ENCODE results near the gene ARHGAP45. TPM values are rescaled to one million over a fixed set of nuclear protein-coding genes. Genes with fewer than 3 reads are reported as not detected.
A peak's percentile ranks its signal among the peaks of the same experiment; 100 is the strongest.

ARHGAP45 gene
- total and polyA plus RNA-seq, 7 experiments from 2014 or later: 305 to 1,030 (median 779) TPM

DNA sequence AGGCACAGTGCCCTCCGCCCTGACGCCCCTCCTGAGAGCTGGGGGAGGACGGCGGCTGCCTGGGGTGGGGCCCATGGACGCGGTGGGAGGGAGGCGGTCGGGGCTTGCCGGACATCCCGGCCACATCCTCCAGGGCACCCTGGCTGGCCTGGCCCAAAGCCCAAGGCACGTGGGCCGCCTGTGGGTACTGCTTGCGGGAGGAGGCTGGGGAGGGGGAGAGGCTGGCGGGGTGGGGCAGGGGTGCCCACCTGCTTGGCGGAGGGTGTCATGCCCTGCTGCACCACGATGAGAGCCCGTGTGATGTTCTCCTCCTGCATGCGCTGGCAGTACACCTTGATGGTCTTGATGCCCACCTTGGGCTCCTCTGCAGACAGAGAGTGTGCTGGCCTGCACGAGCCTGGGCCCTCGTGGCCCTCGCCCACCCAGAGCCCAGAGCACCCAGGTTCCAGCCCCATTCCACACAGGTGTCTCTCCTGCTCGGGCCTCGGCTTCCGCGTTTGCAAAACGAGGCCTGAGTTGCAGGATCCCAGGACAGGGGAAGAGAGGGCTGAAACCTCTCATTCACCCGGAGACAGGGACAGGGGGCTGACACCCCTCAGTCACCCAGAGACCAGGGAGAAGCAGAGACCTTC is 24.7 kb downstream of the ARHGAP45 start:
- no peak overlapping the region for H3K27ac ChIP-seq (ENCODE audit: low read depth, low read length)
- peaks cover 0 to 12% (median 4%) of the 10 kb centered on the region in 5 donors for H3K36me3 Mint-ChIP-seq
- H3K4me3 Mint-ChIP-seq: peak overlapping the region in 1 of 10 donors; percentile 51
- H3K9me3 Mint-ChIP-seq: peaks cover 0 to 6% (median 0%) of the 10 kb centered on the region in 11 donors
- no peak for ATAC-seq
- H3K36me3 ChIP-seq (ENCODE audit: control insufficient read depth in 2 of 3, insufficient read depth in 3 of 3, low read length in 3 of 3): peaks cover 0 to 53% (median under 1%) of the 10 kb centered on the region in 3 experiments
- POLR2A ChIA-PET: interaction anchor here (0.6 to 38.6 kb wide), 6 partner anchors 1 to 177 kb away, joined by 3 to 2022 read pairs (median 6); partner anchors contain the start of genes ARHGAP45, CIRBP, CNN2 and GPX4
- H3K4me1 Mint-ChIP-seq: peaks cover 15 to 61% (median 39%) of the 10 kb centered on the region in 7 donors
- peaks cover 39 to 45% of the 10 kb centered on the region in 2 donors for H3K4me1 ChIP-seq (ENCODE audit: control insufficient read depth in 2 of 2, insufficient read depth in 2 of 2, low read length in 2 of 2)
- no peak for DNase-seq
- CTCF ChIA-PET: interaction anchor here (0.6 kb wide), 1 partner anchor 102 kb away, joined by 6 read pairs; no protein-coding TSS in a partner anchor
- no peak overlapping the region for H3K4me3 ChIP-seq (ENCODE audit: low read length)
- no peaks in the 10 kb centered on the region for H3K9me3 ChIP-seq (ENCODE audit: control insufficient read depth in 2 of 3, low read length in 3 of 3)
- no peaks in the 10 kb centered on the region for H3K27me3 Mint-ChIP-seq
- no peaks in the 10 kb centered on the region for H3K27me3 ChIP-seq (ENCODE audit: control insufficient read depth in 2 of 2, insufficient read depth in 2 of 2, low read length in 2 of 2)
- H3K27ac Mint-ChIP-seq: no peak overlapping the region
- intact Hi-C loops (cut with micrococcal nuclease): no loop called here

DNA sequence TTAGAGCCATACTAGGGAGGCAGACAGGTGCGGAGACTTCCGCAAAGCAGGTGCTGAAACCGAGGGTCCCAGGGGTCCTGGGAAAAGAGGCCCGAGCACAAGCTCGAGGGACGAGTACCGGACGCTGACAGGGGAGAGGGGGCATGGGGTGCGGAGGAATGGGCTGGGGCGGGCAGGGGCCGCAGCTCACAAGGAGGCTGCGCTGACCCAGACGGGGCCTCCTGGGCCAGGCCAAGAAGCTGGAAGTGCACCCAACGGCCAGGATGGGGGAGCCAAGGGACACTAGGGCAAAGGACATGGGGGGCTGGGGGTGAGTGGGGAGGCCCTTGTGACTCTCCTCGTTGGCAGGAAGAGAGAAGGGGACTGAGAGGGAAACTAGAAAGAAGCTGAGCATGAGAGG is 26.4 kb downstream of the ARHGAP45 start:
- Mint-ChIP-seq H3K4me1 (peaks cover 4 to 52% (median 36%) of the 10 kb centered on the region in 7 donors), H3K9me3 (no peaks in the 10 kb centered on the region), H3K36me3 (peaks cover 0 to 5% (median 0%) of the 10 kb centered on the region in 5 donors), H3K4me3 (peak overlapping the region; percentile 80 to 97 (median 92)), H3K27me3 (no peaks in the 10 kb centered on the region), H3K27ac (peak overlapping the region in 6 of 9 donors; percentile 32 to 85 (median 66))
- intact Hi-C loops (cut with micrococcal nuclease): no loop called here
- Histone ChIP-seq H3K4me1 (ENCODE audit: control insufficient read depth in 2 of 2, insufficient read depth in 2 of 2, low read length in 2 of 2) (peaks cover 28 to 30% of the 10 kb centered on the region in 2 donors), H3K36me3 (ENCODE audit: control insufficient read depth in 2 of 3, insufficient read depth in 3 of 3, low read length in 3 of 3) (peaks cover 0 to 49% (median 0%) of the 10 kb centered on the region in 3 experiments), H3K27ac (ENCODE audit: low read depth, low read length) (no peak overlapping the region), H3K9me3 (ENCODE audit: control insufficient read depth in 2 of 3, low read length in 3 of 3) (no peaks in the 10 kb centered on the region), H3K27me3 (ENCODE audit: control insufficient read depth in 2 of 2, insufficient read depth in 2 of 2, low read length in 2 of 2) (no peaks in the 10 kb centered on the region), H3K4me3 (ENCODE audit: low read length) (no peak overlapping the region)
- CTCF ChIA-PET: no interaction called here
- ATAC-seq: no peak
- no peak for DNase-seq
- POLR2A ChIA-PET: interaction anchor here (0.9 to 38.6 kb wide), 4 partner anchors 9 to 65 kb away, joined by 3 to 2022 read pairs (median 8); partner anchors contain the start of genes ARHGAP45 and GPX4

DNA sequence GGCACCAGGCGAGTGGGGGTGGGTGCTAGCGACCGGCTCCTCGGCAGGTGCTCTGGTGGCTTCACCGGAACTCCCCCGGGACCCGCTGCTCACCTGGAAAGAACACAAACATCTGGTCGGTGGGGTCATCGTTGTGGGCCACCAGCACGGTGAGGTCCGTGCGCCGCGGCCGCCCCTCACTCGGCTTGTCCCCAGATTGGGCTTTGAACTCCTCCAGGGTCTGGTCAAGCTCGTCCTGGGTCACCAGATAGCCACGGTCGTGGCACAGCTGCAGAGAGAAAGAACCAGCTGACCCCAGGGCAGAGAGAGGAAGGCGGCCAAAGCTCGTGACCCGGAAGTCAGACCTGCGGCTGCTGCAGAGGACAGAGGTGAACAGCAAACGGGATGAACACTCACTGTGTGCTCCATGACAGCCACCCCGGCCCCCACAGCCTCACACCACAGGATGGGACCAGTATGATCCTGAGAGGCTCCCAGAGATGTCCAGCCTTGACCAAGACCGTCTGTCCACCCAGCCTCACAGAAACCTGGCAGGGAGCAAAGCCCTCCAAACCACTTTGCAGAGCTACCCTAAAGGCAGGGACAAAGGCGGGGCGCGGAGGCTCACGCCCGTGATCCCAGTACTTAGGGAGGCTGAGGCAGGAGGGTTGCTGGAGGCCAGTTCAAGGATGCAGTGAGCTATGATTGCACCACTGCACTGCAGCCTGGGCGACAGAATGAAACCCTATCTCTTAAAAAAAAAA is 27.0 kb downstream of the ARHGAP45 start:
- no peaks in the 10 kb centered on the region for H3K27me3 Mint-ChIP-seq
- H3K36me3 Mint-ChIP-seq: peaks cover 0 to 7% (median 0%) of the 10 kb centered on the region in 5 donors
- Histone ChIP-seq H3K9me3 (ENCODE audit: control insufficient read depth in 2 of 3, low read length in 3 of 3) (no peaks in the 10 kb centered on the region), H3K36me3 (ENCODE audit: control insufficient read depth in 2 of 3, insufficient read depth in 3 of 3, low read length in 3 of 3) (peaks cover 0 to 43% (median 0%) of the 10 kb centered on the region in 3 experiments), H3K27me3 (ENCODE audit: control insufficient read depth in 2 of 2, insufficient read depth in 2 of 2, low read length in 2 of 2) (no peaks in the 10 kb centered on the region), H3K4me3 (ENCODE audit: low read length) (peak overlapping the region; percentile 68), H3K4me1 (ENCODE audit: control insufficient read depth in 2 of 2, insufficient read depth in 2 of 2, low read length in 2 of 2) (peaks cover 23 to 24% of the 10 kb centered on the region in 2 donors), H3K27ac (ENCODE audit: low read depth, low read length) (peak overlapping the region; percentile 71)
- H3K9me3 Mint-ChIP-seq: peaks cover 0 to 4% (median 0%) of the 10 kb centered on the region in 11 donors
- peak overlapping the region; percentile 32 to 97 (median 84) for H3K27ac Mint-ChIP-seq
- DNase-seq (no peak), ATAC-seq (no peak)
- H3K4me3 Mint-ChIP-seq: peak overlapping the region; percentile 80 to 97 (median 92)
- POLR2A ChIA-PET: interaction anchor here (0.6 to 38.6 kb wide), 8 partner anchors 9 to 71 kb away, joined by 3 to 2022 read pairs (median 3); partner anchors contain the start of genes ARHGAP45 and GPX4
- CTCF ChIA-PET: interaction anchor here (0.6 kb wide), 2 partner anchors 31 to 83 kb away, joined by 3 to 4 read pairs; no protein-coding TSS in a partner anchor
- H3K4me1 Mint-ChIP-seq: peaks cover 5 to 54% (median 37%) of the 10 kb centered on the region in 7 donors
- intact Hi-C loops (cut with micrococcal nuclease): loop anchor here in 1 of 2 donors (2.0 kb wide), 5 partner anchors 17 to 413 kb away; partner anchors contain the start of genes ABCA7 and PTBP1

DNA sequence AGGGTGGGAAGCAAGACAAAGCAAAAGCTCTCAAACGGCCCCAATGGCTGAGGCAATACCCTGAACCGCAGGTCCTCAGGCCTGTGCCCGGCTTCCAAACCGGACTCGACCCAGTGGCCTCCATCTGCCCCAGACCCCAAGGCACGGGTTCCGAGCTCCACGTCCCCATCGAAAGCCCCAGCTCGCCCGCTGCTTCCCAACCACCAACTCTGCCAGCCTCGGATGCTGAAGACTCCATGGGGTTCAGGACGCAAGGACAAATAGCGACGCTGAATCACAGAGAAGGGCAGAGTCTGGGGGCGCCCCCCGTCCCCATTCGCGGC is 27.6 kb downstream of the ARHGAP45 start:
- H3K27me3 Mint-ChIP-seq: no peaks in the 10 kb centered on the region

DNA sequence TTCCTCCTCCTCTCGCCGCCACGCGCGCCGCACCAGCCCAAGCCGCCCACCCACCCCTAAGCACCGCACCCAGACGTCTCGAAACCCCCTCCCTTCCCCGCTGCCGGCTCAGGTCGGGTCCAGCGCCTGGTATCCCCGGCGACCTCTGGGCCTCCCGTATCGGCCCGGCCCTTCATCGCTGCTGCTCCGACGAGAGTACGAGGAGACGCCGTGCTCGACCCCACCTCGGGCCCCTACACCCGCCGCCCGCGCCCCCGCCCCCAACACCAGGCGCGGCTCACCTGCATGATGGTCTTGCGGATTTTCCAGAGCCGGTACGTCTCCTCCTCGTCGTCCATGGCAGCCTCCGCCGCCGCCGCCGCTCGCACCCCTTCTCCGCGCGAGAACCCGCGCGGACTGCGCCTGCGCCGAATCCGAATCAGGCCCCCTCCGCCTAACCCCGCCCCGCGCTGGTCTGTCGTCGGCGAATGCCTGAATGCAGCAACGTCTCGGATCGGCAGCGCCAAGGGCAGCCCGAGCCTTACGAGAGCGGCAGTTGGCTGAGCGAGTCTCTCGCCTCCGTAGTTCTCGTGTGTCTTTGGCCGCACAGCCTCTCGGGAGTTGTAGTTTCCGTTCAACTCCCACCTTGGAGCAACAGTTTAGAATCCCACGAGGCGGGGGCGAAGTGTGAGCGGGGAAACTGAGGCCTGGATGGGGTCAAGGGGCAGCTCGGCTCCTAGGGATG is 28.2 kb downstream of the ARHGAP45 start, which contains the start of gene POLR2E:
TSS of gene POLR2E (minus strand) at position 398 of the 724 bp plus-strand sequence. CDS start at position 338, 60 bp downstream.
- POLR2A ChIA-PET: interaction anchor here (0.6 to 38.6 kb wide), 7 partner anchors 22 to 174 kb away, joined by 3 to 2022 read pairs (median 3); partner anchors contain the start of genes ARHGAP45, CIRBP, RNU6-2 and TMEM259
- DNase-seq (peak; percentile 97 to 99 (median 99)), ATAC-seq (peak; percentile 98)
- Mint-ChIP-seq H3K9me3 (peaks cover 0 to 6% (median 0%) of the 10 kb centered on the region in 11 donors), H3K4me3 (peak within 1 kb of the TSS; percentile 80 to 97 (median 92)), H3K27me3 (no peaks in the 10 kb centered on the region), H3K36me3 (peaks cover 0 to 11% (median 0%) of the 10 kb centered on the region in 5 donors), H3K4me1 (peaks cover 10 to 59% (median 44%) of the 10 kb centered on the region in 7 donors), H3K27ac (peak within 1 kb of the TSS; percentile 87 to 97 (median 93))
- H3K36me3 ChIP-seq (ENCODE audit: control insufficient read depth in 2 of 3, insufficient read depth in 3 of 3, low read length in 3 of 3): peaks cover 0 to 35% (median 0%) of the 10 kb centered on the region in 3 experiments
- CTCF ChIA-PET: interaction anchor here (2.6 kb wide), 1 partner anchor 30 kb away, joined by 10 read pairs; no protein-coding TSS in a partner anchor
- H3K4me3 ChIP-seq (ENCODE audit: low read length): peak within 1 kb of the TSS; percentile 68
- no peaks in the 10 kb centered on the region for H3K9me3 ChIP-seq (ENCODE audit: control insufficient read depth in 2 of 3, low read length in 3 of 3)
- H3K4me1 ChIP-seq (ENCODE audit: control insufficient read depth in 2 of 2, insufficient read depth in 2 of 2, low read length in 2 of 2): peaks cover 18 to 23% of the 10 kb centered on the region in 2 donors
- H3K27me3 ChIP-seq (ENCODE audit: control insufficient read depth in 2 of 2, insufficient read depth in 2 of 2, low read length in 2 of 2): no peaks in the 10 kb centered on the region
- intact Hi-C loops (cut with micrococcal nuclease): loop anchor here (1.0 to 2.0 kb wide), 9 partner anchors 8 to 414 kb away; partner anchors contain the start of genes GPX4 (in 2 of the 2), ABCA7 (in 1 of the 2), ATP5F1D (in 1 of the 2) and PTBP1 (in 1 of the 2)
- peak within 1 kb of the TSS; percentile 71 for H3K27ac ChIP-seq (ENCODE audit: low read depth, low read length)

More for the DNA sequence above, 27.6 kb downstream of the ARHGAP45 start:
- peak overlapping the region; percentile 32 to 97 (median 81) for H3K27ac Mint-ChIP-seq
- Histone ChIP-seq H3K27ac (ENCODE audit: low read depth, low read length) (peak overlapping the region; percentile 71), H3K36me3 (ENCODE audit: control insufficient read depth in 2 of 3, insufficient read depth in 3 of 3, low read length in 3 of 3) (peaks cover 0 to 37% (median 0%) of the 10 kb centered on the region in 3 experiments), H3K9me3 (ENCODE audit: control insufficient read depth in 2 of 3, low read length in 3 of 3) (no peaks in the 10 kb centered on the region), H3K27me3 (ENCODE audit: control insufficient read depth in 2 of 2, insufficient read depth in 2 of 2, low read length in 2 of 2) (no peaks in the 10 kb centered on the region), H3K4me3 (ENCODE audit: low read length) (peak overlapping the region; percentile 68), H3K4me1 (ENCODE audit: control insufficient read depth in 2 of 2, insufficient read depth in 2 of 2, low read length in 2 of 2) (peaks cover 21 to 23% of the 10 kb centered on the region in 2 donors)
- H3K36me3 Mint-ChIP-seq: peaks cover 0 to 7% (median 0%) of the 10 kb centered on the region in 5 donors
- intact Hi-C loops (cut with micrococcal nuclease): loop anchor here in 1 of 2 donors (2.0 kb wide), 5 partner anchors 18 to 414 kb away; partner anchors contain the start of genes ABCA7 and PTBP1
- CTCF ChIA-PET: interaction anchor here (0.6 kb wide), 1 partner anchor 32 kb away, joined by 4 read pairs; no protein-coding TSS in a partner anchor
- H3K9me3 Mint-ChIP-seq: peaks cover 0 to 4% (median 0%) of the 10 kb centered on the region in 11 donors
- peak overlapping the region; percentile 80 to 97 (median 92) for H3K4me3 Mint-ChIP-seq
- POLR2A ChIA-PET: interaction anchor here (0.6 to 38.6 kb wide), 8 partner anchors 8 to 72 kb away, joined by 3 to 2022 read pairs (median 3); partner anchors contain the start of genes ARHGAP45 and GPX4
- DNase-seq (no peak), ATAC-seq (no peak)
- peaks cover 7 to 54% (median 38%) of the 10 kb centered on the region in 7 donors for H3K4me1 Mint-ChIP-seq

All from naive thymus-derived CD4-positive, alpha-beta T cell (primary cell).